HCT116 (cell line): ENCODE measurements around the gene DTX1. TPM values are rescaled to one million over a fixed set of nuclear protein-coding genes. Genes with fewer than 3 reads are reported as not detected.

Source experiments
- ATAC-seq: fragments of 200-7000 bp; cut with Tn5 transposase; 2 replicates; pipeline ENCODE4 v1.9.1; 2020; ENCODE audit warnings: mild to moderate bottlenecking, moderate library complexity
- BruUV-seq: library from RNA; stranded (reverse); fragments of 400-500 nt; replicated peaks from 2 replicates; lab custom pipeline; 2021; lab: Mats Ljungman, UMichigan
- CTCF ChIA-PET: fragments of 300-600 bp; sonication (Branson Sonifier 250); formaldehyde crosslinking; loops from one replicate; lab custom pipeline; 2021; ENCODE audit warnings: antibody characterized with exemption; lab: Charles Lee
- POLR2A ChIA-PET: fragments of 300-600, 350-600 bp; sonication (Branson Sonifier 250); formaldehyde crosslinking; loops from one replicate; lab custom pipeline; 2021; ENCODE audit warnings: antibody characterized with exemption; lab: Charles Lee
- RAD21 ChIA-PET, 2 experiments: fragments of 300-600 bp; sonication (Branson Sonifier 250); formaldehyde crosslinking; loops; one replicate each; lab custom pipeline; 2023; ENCODE audit warnings: low total read pairs in 2 of 2; ENCODE audit not compliant: uncharacterized antibody in 2 of 2, unreplicated experiment in 2 of 2, low non-redundant PET in 1 of 2; lab: Charles Lee
- DNase-seq: peaks from one replicate; pipeline ENCODE4 v3.0.0-alpha.2; 2010; ENCODE audit warnings: low read depth, low spot score
- H2AFZ ChIP-seq: fragments of 200-600 bp; shearing (Covaris generic), sonication (generic); 2 replicates; pipeline ENCODE4 v1.6.1; 2017; ENCODE audit warnings: low read depth, mixed run types, mixed read lengths, antibody characterized with exemption, low read length; ENCODE audit not compliant: poor library complexity, severe bottlenecking
- H3K27ac ChIP-seq: 2 replicates; pipeline ENCODE4 v1.5.1; 2012; ENCODE audit warnings: low read depth, low read length
- H3K27me3 ChIP-seq: fragments of 200-600 bp; sonication (generic); 2 replicates; pipeline ENCODE4 v1.6.1; 2016; ENCODE audit warnings: mixed run types, low read length, mixed read lengths; ENCODE audit not compliant: insufficient read depth
- H3K36me3 ChIP-seq, 2 experiments: fragments of 200-500 bp in 1 of 2; fragments of 200-600 bp in 1 of 2; sonication (Bioruptor generic) in 1 of 2; sonication (generic) in 1 of 2; 2 replicates each; pipeline versions ENCODE4 v1.5.1 to v1.6.1; 2014 to 2016; ENCODE audit warnings: low read length in 2 of 2, inconsistent platforms in 1 of 2, mixed read lengths in 1 of 2, mixed run types in 1 of 2; ENCODE audit not compliant: insufficient read depth in 2 of 2, control insufficient read depth in 1 of 2
- H3K4me1 ChIP-seq, 2 experiments: fragments of 200-600 bp in 1 of 2; sonication (generic) in 1 of 2; 2 replicates each; pipeline versions ENCODE4 v1.5.1 to v1.6.1; 2012 to 2017; ENCODE audit warnings: low read length in 2 of 2, inconsistent platforms in 1 of 2, mild to moderate bottlenecking in 1 of 2, mixed read lengths in 1 of 2, mixed run types in 1 of 2, moderate library complexity in 1 of 2; ENCODE audit not compliant: insufficient read depth in 2 of 2, control insufficient read depth in 1 of 2
- H3K4me2 ChIP-seq: fragments of 200-600 bp; sonication (generic); 2 replicates; pipeline ENCODE4 v1.6.1; 2017; ENCODE audit warnings: mixed run types, low read length, mixed read lengths
- H3K4me3 ChIP-seq, 2 experiments: fragments of 200-600 bp in 1 of 2; sonication (generic) in 1 of 2; replicated peaks in 1 of 2; 2 replicates each; pipeline ENCODE4 v1.5.1; 2011 to 2016; ENCODE audit warnings: low read length in 2 of 2, control low read depth in 1 of 2, low read depth in 1 of 2, mild to moderate bottlenecking in 1 of 2, mixed read lengths in 1 of 2, mixed run types in 1 of 2
- H3K79me2 ChIP-seq: fragments of 200-600 bp; sonication (generic); 2 replicates; pipeline ENCODE4 v1.6.1; 2017; ENCODE audit warnings: mild to moderate bottlenecking, mixed run types, low read length, moderate library complexity, mixed read lengths; ENCODE audit not compliant: insufficient read depth
- H3K9ac ChIP-seq: fragments of 200-600 bp; sonication (generic); 2 replicates; pipeline ENCODE4 v1.6.1; 2016; ENCODE audit warnings: low read length, mixed read lengths
- H3K9me2 ChIP-seq: fragments of 200-600 bp; sonication (generic), shearing (Covaris generic); 2 replicates; pipeline ENCODE4 v1.6.1; 2017; ENCODE audit warnings: mixed run types, mild to moderate bottlenecking, moderate library complexity; ENCODE audit not compliant: insufficient read depth
- H3K9me3 ChIP-seq, 2 experiments: fragments of 200-500 bp in 1 of 2; fragments of 200-600 bp in 1 of 2; sonication (Bioruptor generic) in 1 of 2; sonication (generic) in 1 of 2; 2 replicates each; pipeline ENCODE4 v1.6.1; 2014 to 2017; ENCODE audit warnings: low read length in 2 of 2, mixed read lengths in 2 of 2, inconsistent platforms in 1 of 2, low read depth in 1 of 2, mild to moderate bottlenecking in 1 of 2, mixed run types in 1 of 2, moderate library complexity in 1 of 2; ENCODE audit not compliant: control insufficient read depth in 1 of 2, insufficient read depth in 1 of 2
- H4K20me1 ChIP-seq: fragments of 200-600 bp; sonication (generic), shearing (Covaris generic); 2 replicates; pipeline ENCODE4 v1.6.1; 2017; ENCODE audit warnings: mixed run types, mild to moderate bottlenecking, moderate library complexity; ENCODE audit not compliant: insufficient read depth
- CBX3 ChIP-seq: IDR thresholded peaks from 2 replicates; pipeline ENCODE4 v1.6.1; 2012; ENCODE audit warnings: low read depth
- CEBPB ChIP-seq: IDR thresholded peaks from 2 replicates; pipeline ENCODE4 v1.6.1; 2012; ENCODE audit warnings: low read depth
- EZH2 ChIP-seq: fragments of 200-600 bp; sonication (generic); IDR thresholded peaks from 2 replicates; pipeline ENCODE4 v1.6.1; 2017; ENCODE audit warnings: antibody characterized with exemption, mixed run types
- EZH2phosphoT487 ChIP-seq: fragments of 200-600 bp; IDR thresholded peaks from 2 replicates; pipeline ENCODE4 v1.6.1; 2018; ENCODE audit warnings: antibody characterized with exemption, borderline replicate concordance
- FOSL1 ChIP-seq: IDR thresholded peaks from 2 replicates; pipeline ENCODE4 v1.6.1; 2012; ENCODE audit warnings: low read depth
- JUND ChIP-seq: IDR thresholded peaks from 2 replicates; pipeline ENCODE4 v1.6.1; 2012
- POLR2A ChIP-seq: IDR thresholded peaks from 2 replicates; pipeline ENCODE4 v1.7.0; 2011; ENCODE audit warnings: borderline replicate concordance; ENCODE audit not compliant: insufficient read depth, insufficient read length; ENCODE audit errors: extremely low read depth
- POLR2AphosphoS5 ChIP-seq: IDR thresholded peaks from 2 replicates; pipeline ENCODE4 v1.6.1; 2011; ENCODE audit warnings: mild to moderate bottlenecking, low read depth, low read length, moderate library complexity
- RAD21 ChIP-seq: IDR thresholded peaks from 2 replicates; pipeline ENCODE4 v1.6.1; 2012; ENCODE audit warnings: low read depth, mild to moderate bottlenecking
- REST ChIP-seq: IDR thresholded peaks from 2 replicates; pipeline ENCODE4 v1.6.1; 2012; ENCODE audit warnings: low read depth
- SIN3A ChIP-seq: IDR thresholded peaks from 2 replicates; pipeline ENCODE4 v1.6.1; 2012; ENCODE audit warnings: low read depth
- SP1 ChIP-seq: IDR thresholded peaks from 2 replicates; pipeline ENCODE4 v1.6.1; 2012; ENCODE audit warnings: low read depth
- SRF ChIP-seq: IDR thresholded peaks from 2 replicates; pipeline ENCODE4 v1.6.1; 2012; ENCODE audit warnings: low read depth
- TCF7L2 ChIP-seq: IDR thresholded peaks from 2 replicates; pipeline ENCODE4 v1.7.0; 2011; ENCODE audit warnings: borderline replicate concordance, inconsistent platforms; ENCODE audit not compliant: insufficient read depth, insufficient read length; ENCODE audit errors: extremely low read depth
- ZFX ChIP-seq: fragments of 450-650 bp; IDR thresholded peaks from 2 replicates; pipeline ENCODE4 v1.6.1; 2017
- ZNF274 ChIP-seq: fragments of 200-500 bp; sonication (Bioruptor generic); IDR thresholded peaks from 2 replicates; pipeline ENCODE4 v1.6.1; 2014; ENCODE audit warnings: mild to moderate bottlenecking, low read depth, low read length, inconsistent platforms
- intact Hi-C: fragments of 100-400 bp; cut with micrococcal nuclease; formaldehyde crosslinking; loops from 2 replicates; pipeline ENCODE4 v1.10.0; 2022
- total RNA-seq: library from RNA; stranded (reverse); gene quantifications from one replicate; pipeline ENCODE4 v1.2.1, GENCODE V29; 2021; ENCODE audit not compliant: unreplicated experiment
- TF ChIP-seq, protein P1 (sequence below): IDR thresholded peaks from 2 replicates; pipeline ENCODE4 v1.6.1; 2012
- TF ChIP-seq, protein P2 (sequence below), 3 experiments: fragments of 200-600 bp in 1 of 3; sonication (generic) in 1 of 3; IDR thresholded peaks in 2 of 3; conservative IDR thresholded peaks in 1 of 3; 2 replicates each; pipeline ENCODE4 v1.5.1; 2012 to 2017; ENCODE audit warnings: low read depth in 2 of 3, low read length in 2 of 3, antibody characterized with exemption in 1 of 3, borderline replicate concordance in 1 of 3, control low read depth in 1 of 3, mild to moderate bottlenecking in 1 of 3, mixed read lengths in 1 of 3, mixed run types in 1 of 3, moderate library complexity in 1 of 3; ENCODE audit not compliant: insufficient read depth in 1 of 3

Gene DTX1
- total RNA-seq, 1 experiment from 2014 or later: not detected

DNA sequence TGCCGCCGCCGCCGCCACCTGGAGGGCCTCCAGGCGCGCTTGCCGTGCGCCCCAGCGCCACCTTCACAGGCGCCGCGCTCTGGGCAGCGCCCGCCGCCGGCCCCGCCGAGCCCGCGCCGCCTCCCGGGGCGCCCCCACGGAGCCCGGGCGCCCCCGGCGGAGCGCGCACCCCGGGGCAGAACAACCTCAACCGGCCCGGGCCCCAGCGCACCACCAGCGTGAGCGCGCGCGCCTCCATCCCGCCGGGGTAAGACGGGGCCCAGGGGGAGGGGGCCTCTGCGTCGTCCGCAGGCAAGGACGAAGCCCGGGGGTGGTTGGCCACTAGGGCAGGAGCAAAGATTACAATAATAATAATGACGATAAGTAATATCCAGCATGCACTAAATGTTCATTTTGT is 21.3 kb downstream of the DTX1 start:
- no peak overlapping the region for H3K4me2 ChIP-seq
- H3K9me2 ChIP-seq: no peaks in the 10 kb centered on the region
- RAD21 ChIA-PET: no interaction called here
- TF ChIP-seq ZNF274 (no peak), TCF7L2 (no peak), JUND (no peak)
- TF ChIP-seq, all 23 proteins: peak for 0
- intact Hi-C loops: no loop called here
- CTCF ChIA-PET: no interaction called here
- DNase-seq: no peak
- no peak overlapping the region for H3K4me3 ChIP-seq
- H3K79me2 ChIP-seq: no peaks in the 10 kb centered on the region
- H3K9ac ChIP-seq: no peak overlapping the region
- H3K36me3 ChIP-seq: no peaks in the 10 kb centered on the region
- no TSS peak for BruUV-seq
- H3K9me3 ChIP-seq: no peaks in the 10 kb centered on the region
- ATAC-seq: no peak
- POLR2A ChIA-PET: no interaction called here
- H2AFZ ChIP-seq: no peak overlapping the region
- no peaks in the 10 kb centered on the region for H4K20me1 ChIP-seq
- H3K4me1 ChIP-seq: no peaks in the 10 kb centered on the region
- H3K27ac ChIP-seq: no peak overlapping the region
- H3K27me3 ChIP-seq: no peaks in the 10 kb centered on the region

GRCh38 chr12:113081873-113082272 is 25.3 kb downstream of the DTX1 start:
- ATAC-seq (no peak), DNase-seq (no peak)
- CTCF ChIA-PET: no interaction called here
- no TSS peak for BruUV-seq
- no peak overlapping the region for H3K9ac ChIP-seq
- H3K27ac ChIP-seq: no peak overlapping the region
- H2AFZ ChIP-seq: no peak overlapping the region
- RAD21 ChIA-PET: no interaction called here
- no peak overlapping the region for H3K4me3 ChIP-seq
- H3K9me2 ChIP-seq: no peaks in the 10 kb centered on the region
- no peak overlapping the region for H3K4me2 ChIP-seq
- no peaks in the 10 kb centered on the region for H3K27me3 ChIP-seq
- intact Hi-C loops: no loop called here
- no peaks in the 10 kb centered on the region for H3K4me1 ChIP-seq
- POLR2A ChIA-PET: no interaction called here
- no peaks in the 10 kb centered on the region for H3K36me3 ChIP-seq
- H4K20me1 ChIP-seq: no peaks in the 10 kb centered on the region
- no peaks in the 10 kb centered on the region for H3K79me2 ChIP-seq
- no peaks in the 10 kb centered on the region for H3K9me3 ChIP-seq
- TF ChIP-seq, protein P1, sequence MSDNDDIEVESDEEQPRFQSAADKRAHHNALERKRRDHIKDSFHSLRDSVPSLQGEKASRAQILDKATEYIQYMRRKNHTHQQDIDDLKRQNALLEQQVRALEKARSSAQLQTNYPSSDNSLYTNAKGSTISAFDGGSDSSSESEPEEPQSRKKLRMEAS: no peak
- TF ChIP-seq FOSL1: no peak
- no peak for TF ChIP-seq CEBPB
- no peak for TF ChIP-seq CBX3
- TF ChIP-seq, protein P2, sequence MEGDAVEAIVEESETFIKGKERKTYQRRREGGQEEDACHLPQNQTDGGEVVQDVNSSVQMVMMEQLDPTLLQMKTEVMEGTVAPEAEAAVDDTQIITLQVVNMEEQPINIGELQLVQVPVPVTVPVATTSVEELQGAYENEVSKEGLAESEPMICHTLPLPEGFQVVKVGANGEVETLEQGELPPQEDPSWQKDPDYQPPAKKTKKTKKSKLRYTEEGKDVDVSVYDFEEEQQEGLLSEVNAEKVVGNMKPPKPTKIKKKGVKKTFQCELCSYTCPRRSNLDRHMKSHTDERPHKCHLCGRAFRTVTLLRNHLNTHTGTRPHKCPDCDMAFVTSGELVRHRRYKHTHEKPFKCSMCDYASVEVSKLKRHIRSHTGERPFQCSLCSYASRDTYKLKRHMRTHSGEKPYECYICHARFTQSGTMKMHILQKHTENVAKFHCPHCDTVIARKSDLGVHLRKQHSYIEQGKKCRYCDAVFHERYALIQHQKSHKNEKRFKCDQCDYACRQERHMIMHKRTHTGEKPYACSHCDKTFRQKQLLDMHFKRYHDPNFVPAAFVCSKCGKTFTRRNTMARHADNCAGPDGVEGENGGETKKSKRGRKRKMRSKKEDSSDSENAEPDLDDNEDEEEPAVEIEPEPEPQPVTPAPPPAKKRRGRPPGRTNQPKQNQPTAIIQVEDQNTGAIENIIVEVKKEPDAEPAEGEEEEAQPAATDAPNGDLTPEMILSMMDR (IDR thresholded peaks at IDR 0.05 in 2 of 3, conservative IDR thresholded peaks at IDR 0.05 in 1 of 3; ENCODE audit: borderline replicate concordance in 1 of 3, insufficient read depth in 1 of 3, low read depth in 2 of 3, low read length in 2 of 3): no peak
- TF ChIP-seq POLR2AphosphoS5: no peak
- TF ChIP-seq EZH2: no peak
- no peak for TF ChIP-seq RAD21
- TF ChIP-seq SRF: no peak
- TF ChIP-seq SIN3A: no peak
- no peak for TF ChIP-seq ZNF274
- no peak for TF ChIP-seq POLR2A
- no peak for TF ChIP-seq ZFX
- no peak for TF ChIP-seq TCF7L2
- TF ChIP-seq REST: no peak
- no peak for TF ChIP-seq EZH2phosphoT487
- TF ChIP-seq SP1: no peak
